GM19025 (cell line): ENCODE measurements around the gene LRRC8E.
"Not testable (repeated sequence)": the region's sequence is repeated elsewhere in the genome, so short reads cannot be mapped to it uniquely, and the experiment has no call there.

Source experiments
- ATAC-seq: cut with Tn5 transposase; IDR thresholded peaks from one replicate; pipeline ENCODE4 v1.9.1; 2021; ENCODE audit warnings: mild to moderate bottlenecking, low read depth, moderate library complexity; ENCODE audit not compliant: unreplicated experiment

Gene LRRC8E

GRCh38 chr19:7926727-7927604, 38.7 kb downstream of the LRRC8E start:
- no peak for ATAC-seq

- ATAC-seq = no peak
Measured at GRCh38 chr19:7927605-7928333, 39.5 kb downstream of the LRRC8E start.

DNA sequence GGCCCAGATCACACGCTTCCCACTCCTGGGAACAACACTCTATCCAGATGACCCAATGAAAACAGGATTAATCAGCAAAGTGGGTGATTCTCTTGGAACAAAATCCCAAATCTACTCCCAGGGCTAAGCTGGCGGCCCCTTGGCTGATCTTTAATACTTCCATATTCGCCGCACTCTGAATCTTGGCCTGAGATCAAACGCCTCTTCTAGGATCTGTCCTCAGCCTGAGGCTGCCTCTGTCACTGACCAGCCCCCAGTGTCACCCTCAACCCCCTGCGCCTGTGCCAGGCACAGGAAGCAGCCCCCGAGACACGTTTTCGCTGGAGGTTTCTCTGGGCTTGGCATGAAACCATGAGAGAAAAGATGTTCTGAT, 40.0 kb downstream of the LRRC8E start:
- ATAC-seq = no peak

GRCh38 chr19:7928741-7929701, 40.7 kb downstream of the LRRC8E start:
- ATAC-seq = no peak

DNA sequence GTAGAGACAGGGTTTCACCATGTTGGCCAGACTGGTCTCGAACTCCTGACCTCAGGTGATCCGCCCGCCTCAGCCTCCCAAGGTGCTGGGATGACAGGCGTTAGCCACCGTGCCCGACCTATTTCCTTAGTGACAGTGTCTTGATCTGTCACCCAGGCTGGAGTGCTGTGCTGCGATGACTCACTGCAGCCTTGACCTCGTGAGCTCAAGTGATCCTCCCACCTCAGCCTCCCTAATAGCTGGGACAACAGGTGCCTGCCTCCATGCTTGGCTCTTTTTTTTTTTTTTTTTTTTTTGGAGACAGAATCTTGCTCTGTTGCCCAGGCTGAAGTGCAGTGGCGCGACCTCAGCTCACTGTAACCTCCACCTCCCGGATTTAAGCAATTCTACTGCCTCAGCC, 41.7 kb downstream of the LRRC8E start:
- not testable (repeated sequence) for ATAC-seq

DNA sequence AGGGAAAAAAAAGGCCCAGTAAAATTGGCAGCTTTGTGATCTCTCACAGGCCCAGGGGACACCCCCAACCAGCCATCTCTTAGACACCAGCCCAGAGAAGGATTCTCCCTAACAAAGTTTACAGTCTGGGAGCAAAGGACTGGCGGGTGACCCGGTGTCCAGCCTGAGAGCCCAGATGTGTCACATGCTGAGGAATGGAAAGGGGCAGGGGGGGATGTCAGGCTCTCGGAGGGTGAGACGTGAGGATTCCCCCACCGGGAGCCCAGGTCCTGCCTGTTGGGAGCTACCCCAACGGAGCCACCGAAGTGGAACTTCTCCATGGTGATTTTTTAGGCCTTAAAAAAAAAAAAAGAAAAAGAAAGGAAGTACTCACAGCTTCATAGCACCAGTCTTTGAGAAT, 42.5 kb downstream of the LRRC8E start:
- no peak for ATAC-seq

DNA sequence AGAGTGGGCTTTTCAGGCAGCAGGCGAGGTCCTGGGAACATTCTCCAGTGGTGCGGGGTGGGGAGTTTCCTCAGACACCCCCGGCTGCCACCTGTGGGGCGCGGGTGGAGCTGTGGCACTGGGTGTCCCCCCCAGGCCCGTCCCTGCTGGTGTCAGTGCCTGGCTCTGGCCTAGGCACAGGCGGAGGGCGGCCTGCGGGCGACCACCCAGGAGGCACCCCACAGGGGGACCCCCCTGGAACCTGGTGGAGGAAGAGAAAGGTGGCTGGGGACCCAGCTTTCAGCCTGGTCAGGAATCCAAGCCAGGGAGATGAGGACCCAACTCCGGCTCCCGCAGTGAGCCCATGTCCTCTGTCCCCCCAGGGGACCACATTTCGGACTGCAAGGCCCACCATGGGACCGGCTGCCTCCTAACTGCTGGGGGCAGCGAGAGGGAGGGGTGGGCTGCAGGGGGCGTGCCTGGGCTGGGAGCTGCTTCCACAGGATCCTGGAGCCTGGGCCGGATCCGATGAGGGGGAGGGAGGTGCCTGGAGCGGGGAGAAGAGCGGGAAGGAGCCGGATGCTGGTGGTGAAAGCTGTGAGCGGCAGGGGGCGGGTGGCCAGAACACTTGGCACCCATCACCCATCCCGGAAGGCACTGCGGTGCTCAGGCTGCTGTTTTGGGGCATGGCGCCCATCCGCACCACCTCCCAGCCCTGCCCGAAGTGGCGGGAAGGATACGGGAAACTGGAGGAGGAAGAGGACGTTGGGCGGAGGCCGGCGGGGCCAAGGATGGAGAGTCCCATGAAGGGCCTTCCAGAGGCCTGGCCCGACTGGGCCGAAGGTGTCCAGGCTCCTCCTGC, 43.1 kb downstream of the LRRC8E start:
- no peak for ATAC-seq

DNA sequence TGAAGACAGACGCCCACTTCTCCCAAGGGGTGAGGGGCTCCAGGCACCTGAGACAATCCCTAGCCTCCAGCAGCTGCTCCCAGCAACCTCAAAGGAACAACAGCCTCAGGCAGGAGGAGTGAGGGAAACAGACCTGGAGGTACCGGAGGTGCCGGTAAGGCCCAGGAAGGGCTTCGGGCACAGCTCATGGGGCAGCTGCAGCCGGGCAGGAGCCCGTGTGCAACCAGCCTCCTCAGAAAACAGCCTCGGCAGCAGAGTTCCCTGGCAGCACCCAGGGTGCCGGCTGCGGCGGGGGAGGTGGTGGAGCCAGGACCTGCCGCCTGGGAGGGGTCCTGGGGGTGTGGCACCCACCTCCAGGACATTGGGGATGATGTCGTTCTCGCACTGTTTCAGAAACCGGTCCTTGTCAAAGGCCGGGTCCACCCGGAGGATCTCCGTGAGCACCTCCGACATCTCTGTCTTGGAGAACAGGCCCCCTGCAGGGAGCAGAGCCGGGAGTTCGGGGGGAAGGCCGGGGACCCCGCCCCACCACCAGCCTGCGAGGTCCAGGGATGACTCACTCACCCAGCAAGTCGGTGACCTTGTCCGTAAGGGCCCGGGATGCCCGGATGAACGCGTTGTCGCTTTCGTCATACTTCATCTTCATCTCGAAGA, 44.1 kb downstream of the LRRC8E start:
- ATAC-seq = no peak

DNA sequence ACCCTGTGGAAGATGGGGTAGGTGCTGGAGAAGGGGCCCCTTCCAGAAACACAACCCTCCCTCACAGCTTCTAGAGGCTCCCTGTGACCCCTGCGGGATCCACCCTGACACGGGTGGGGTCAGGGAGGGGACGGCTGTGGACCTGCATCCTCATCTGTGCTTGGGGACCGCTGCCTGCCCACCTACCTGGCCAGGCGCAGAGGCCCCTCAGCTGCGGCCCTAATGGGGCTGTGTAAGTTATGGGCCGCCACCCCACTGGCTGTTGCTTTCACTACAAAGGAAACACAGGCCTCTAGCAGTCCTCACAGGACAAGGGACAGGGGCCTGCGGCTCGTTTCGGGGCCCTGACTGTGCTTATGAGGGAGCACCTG, 44.6 kb downstream of the LRRC8E start:
- no peak for ATAC-seq

GRCh38 chr19:7933411-7933810, 45.1 kb downstream of the LRRC8E start:
- no peak for ATAC-seq

GRCh38 chr19:7933828-7934725, 45.8 kb downstream of the LRRC8E start:
- ATAC-seq = no peak

DNA sequence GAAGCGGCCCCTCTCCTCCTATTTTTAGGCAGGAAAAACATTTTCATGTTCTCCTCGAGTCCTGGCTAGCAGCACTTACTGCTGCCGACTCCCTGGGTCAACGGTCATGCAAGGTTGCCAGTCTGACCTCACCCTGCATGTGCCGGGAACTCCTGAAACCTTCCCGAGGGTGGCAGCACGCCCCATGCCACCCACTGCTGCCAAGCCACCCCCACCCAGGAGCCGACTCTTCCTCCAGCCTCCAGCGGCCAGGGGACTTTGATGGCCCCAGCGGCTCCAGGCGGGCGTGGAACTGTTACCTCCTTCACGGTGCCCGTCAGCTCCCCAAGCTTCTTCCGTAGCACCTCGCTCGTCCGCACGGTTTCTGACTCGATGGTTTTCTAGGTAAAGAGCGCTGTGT, 46.5 kb downstream of the LRRC8E start:
- no peak for ATAC-seq

GRCh38 chr19:7940841-7941240, 52.5 kb downstream of the LRRC8E start:
- ATAC-seq = no peak

DNA sequence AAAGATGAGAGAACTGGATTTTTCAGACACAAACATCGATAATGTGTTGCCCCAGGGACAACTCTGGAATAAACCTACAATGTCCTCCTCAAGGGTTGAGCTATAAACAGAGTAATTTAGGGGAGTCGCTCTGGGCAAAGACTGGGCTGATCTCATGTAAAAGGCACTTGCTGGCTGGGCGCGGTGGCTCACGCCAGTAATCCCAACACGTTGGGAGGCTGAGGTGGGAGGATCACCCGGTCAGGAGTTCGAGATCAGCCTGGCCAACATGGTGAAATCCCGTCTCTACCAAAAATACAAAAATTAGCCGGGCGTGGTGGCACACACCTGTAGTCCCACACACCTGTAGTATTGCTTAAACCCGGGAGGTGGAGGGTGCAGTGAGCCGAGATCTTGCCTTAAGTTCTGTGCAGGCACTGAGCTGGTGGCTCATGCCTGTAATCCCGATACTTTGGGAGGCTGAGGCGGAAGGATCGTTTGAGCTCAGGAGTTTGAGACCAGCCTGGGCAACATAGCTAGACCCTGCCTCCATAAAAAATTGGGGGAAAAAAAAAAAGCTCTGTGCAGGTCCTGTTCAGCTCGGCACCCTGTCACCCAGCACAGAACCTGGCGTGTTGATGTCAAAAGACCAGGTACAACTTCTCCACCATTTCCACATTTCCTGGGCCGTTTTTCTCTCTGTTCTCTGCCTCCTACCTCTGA, 53.7 kb downstream of the LRRC8E start:
- ATAC-seq = no peak

DNA sequence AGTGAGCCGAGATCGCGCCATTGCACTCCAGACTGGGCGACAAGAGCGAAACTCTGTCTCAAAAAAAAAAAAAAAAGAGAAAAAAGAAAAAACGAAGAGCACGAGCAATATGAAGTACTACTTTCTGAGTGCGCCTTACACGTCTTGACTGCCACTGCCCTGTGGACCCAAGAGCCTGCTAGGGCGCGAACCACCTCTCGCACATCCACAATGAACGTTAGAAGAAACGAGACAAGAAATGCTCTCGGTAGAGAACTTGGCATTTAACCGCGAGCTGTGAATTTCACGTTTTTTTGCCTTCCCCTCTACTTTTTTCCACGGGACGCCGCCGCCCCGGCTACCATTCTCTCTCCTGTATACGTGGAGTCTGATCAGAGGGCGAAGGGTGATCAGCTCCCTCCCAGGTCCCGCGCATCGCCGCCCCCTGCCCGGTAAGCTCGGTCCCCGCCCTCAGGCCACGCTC, 54.7 kb downstream of the LRRC8E start:
- ATAC-seq = no peak

DNA sequence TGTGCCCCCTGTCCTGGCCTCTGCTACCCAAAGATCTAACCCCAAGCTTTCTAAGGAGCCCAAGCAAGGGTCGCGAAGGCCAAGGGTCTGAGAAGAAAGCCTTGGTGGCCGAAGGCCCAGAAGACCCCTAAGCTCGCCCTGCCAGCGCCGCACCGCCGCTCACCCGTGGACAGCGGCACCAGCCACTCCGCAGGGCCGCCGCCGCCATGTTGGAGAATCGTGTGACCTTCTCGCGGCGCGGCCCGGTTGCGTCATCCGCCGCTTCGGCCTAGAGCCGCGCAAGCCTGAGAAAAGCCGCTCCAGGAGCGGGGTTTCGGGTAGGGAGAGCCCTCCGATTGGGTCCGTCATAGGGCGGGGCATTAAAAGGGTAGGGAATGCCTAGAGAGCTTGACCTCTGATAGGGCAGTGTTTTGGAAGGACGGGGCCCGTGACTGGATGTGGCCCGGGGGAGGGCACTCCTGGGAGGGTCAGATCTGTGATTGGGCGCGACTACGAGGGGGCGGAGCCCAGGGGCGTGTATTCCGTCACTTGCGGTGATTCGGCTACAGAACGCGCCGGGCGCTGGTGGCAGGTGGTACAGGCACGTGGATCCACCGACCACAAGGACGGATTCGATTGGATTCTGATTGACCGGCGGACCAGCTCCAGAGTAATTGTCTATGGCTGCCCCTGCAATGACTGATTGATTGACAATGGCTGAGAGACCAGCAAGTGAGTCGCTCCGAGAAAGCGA, 55.3 kb downstream of the LRRC8E start, which contains the start of gene TIMM44:
Gene TIMM44, minus strand, starts transcription at position 223 of the 733 bp plus-strand sequence. Its CDS starts 15 bp downstream, at position 208.
- ATAC-seq = peak; percentile 98
